H9 (cell line): ENCODE results near the gene TACC2. TPM values are rescaled to one million over a fixed set of nuclear protein-coding genes. Genes with fewer than 3 reads are reported as not detected.

ENCODE experiments used
- DNase-seq: peaks from one replicate; pipeline ENCODE4 v3.0.0-alpha.2; 2017
- H2AFZ ChIP-seq: one replicate; pipeline ENCODE4 v1.6.1; 2013; ENCODE audit warnings: mild to moderate bottlenecking, low read length, control low read depth, moderate library complexity
- H2AK5ac ChIP-seq: 2 replicates; pipeline ENCODE4 v1.6.1; 2013; ENCODE audit warnings: low read length, control low read depth, mixed read lengths; ENCODE audit not compliant: insufficient read length
- H2BK120ac ChIP-seq: one replicate; pipeline ENCODE4 v1.6.1; 2013; ENCODE audit warnings: low read depth, mild to moderate bottlenecking, low read length, control low read depth, inconsistent platforms; ENCODE audit not compliant: poor library complexity, severe bottlenecking
- H2BK12ac ChIP-seq: 2 replicates; pipeline ENCODE4 v1.6.1; 2013; ENCODE audit warnings: low read length, control low read depth, mixed read lengths, low read depth; ENCODE audit not compliant: insufficient read length
- H2BK15ac ChIP-seq: 2 replicates; pipeline ENCODE4 v1.6.1; 2013; ENCODE audit warnings: low read depth, low read length, control low read depth
- H2BK20ac ChIP-seq: one replicate; pipeline ENCODE4 v1.6.1; 2013; ENCODE audit warnings: low read depth, mild to moderate bottlenecking, low read length, control low read depth, inconsistent platforms; ENCODE audit not compliant: poor library complexity, severe bottlenecking
- H2BK5ac ChIP-seq: 2 replicates; pipeline ENCODE4 v1.6.1; 2013; ENCODE audit warnings: low read length, control low read depth, mixed read lengths; ENCODE audit not compliant: insufficient read length
- H3K14ac ChIP-seq: 2 replicates; pipeline ENCODE4 v1.6.1; 2013; ENCODE audit warnings: low read length, control low read depth; ENCODE audit not compliant: insufficient read depth
- H3K18ac ChIP-seq: 2 replicates; pipeline ENCODE4 v1.6.1; 2013; ENCODE audit warnings: low read depth, mild to moderate bottlenecking, mixed read lengths, low read length, control low read depth; ENCODE audit not compliant: insufficient read length
- H3K23ac ChIP-seq: 2 replicates; pipeline ENCODE4 v1.6.1; 2013; ENCODE audit warnings: low read length, control low read depth, mixed read lengths, low read depth; ENCODE audit not compliant: insufficient read length
- H3K23me2 ChIP-seq: 2 replicates; pipeline ENCODE4 v1.6.1; 2013; ENCODE audit warnings: low read depth, mild to moderate bottlenecking, mixed read lengths, low read length, control low read depth; ENCODE audit not compliant: insufficient read length, poor library complexity, severe bottlenecking
- H3K27ac ChIP-seq: 2 replicates; pipeline ENCODE4 v1.5.1; 2013; ENCODE audit warnings: low read length, control low read depth, mixed read lengths, low read depth; ENCODE audit not compliant: insufficient read length
- H3K27me3 ChIP-seq: 2 replicates; pipeline ENCODE4 v1.6.1; 2013; ENCODE audit warnings: low read length, control low read depth, inconsistent platforms; ENCODE audit not compliant: insufficient read depth
- H3K4ac ChIP-seq: 2 replicates; pipeline ENCODE4 v1.6.1; 2013; ENCODE audit warnings: low read depth, mild to moderate bottlenecking, control low read depth, inconsistent platforms, low read length, moderate library complexity
- H3K4me1 ChIP-seq: 2 replicates; pipeline ENCODE4 v1.6.1; 2013; ENCODE audit warnings: low read length, control low read depth, inconsistent platforms; ENCODE audit not compliant: insufficient read depth
- H3K4me2 ChIP-seq: 2 replicates; pipeline ENCODE4 v1.6.1; 2013; ENCODE audit warnings: low read length, control low read depth, mixed read lengths; ENCODE audit not compliant: insufficient read length, insufficient read depth
- H3K56ac ChIP-seq: 2 replicates; pipeline ENCODE4 v1.6.1; 2013; ENCODE audit warnings: low read depth, mild to moderate bottlenecking, mixed read lengths, low read length, control low read depth; ENCODE audit not compliant: insufficient read length
- H3K79me1 ChIP-seq: 2 replicates; pipeline ENCODE4 v1.6.1; 2013; ENCODE audit warnings: low read depth, mild to moderate bottlenecking, moderate library complexity, low read length, control low read depth, inconsistent platforms; ENCODE audit not compliant: insufficient read depth, poor library complexity, severe bottlenecking
- H3K79me2 ChIP-seq: 2 replicates; pipeline ENCODE4 v1.6.1; 2013; ENCODE audit warnings: low read length, control low read depth, inconsistent platforms; ENCODE audit not compliant: insufficient read depth
- H3K9ac ChIP-seq: 2 replicates; pipeline ENCODE4 v1.6.1; 2013; ENCODE audit warnings: low read length, control low read depth, mixed read lengths; ENCODE audit not compliant: insufficient read length; ENCODE audit errors: extremely low read depth
- H3K9me3 ChIP-seq: one replicate; pipeline ENCODE4 v1.6.1; 2013; ENCODE audit warnings: low read depth, low read length, inconsistent platforms; ENCODE audit not compliant: control insufficient read depth
- H3T11ph ChIP-seq: one replicate; pipeline ENCODE4 v1.6.1; 2013; ENCODE audit warnings: mild to moderate bottlenecking, low read length, control low read depth, inconsistent platforms
- H4K20me1 ChIP-seq: one replicate; pipeline ENCODE4 v1.6.1; 2013; ENCODE audit not compliant: control insufficient read depth, insufficient read length, insufficient read depth
- H4K5ac ChIP-seq: 2 replicates; pipeline ENCODE4 v1.6.1; 2013; ENCODE audit warnings: low read depth, mild to moderate bottlenecking, mixed read lengths, low read length, control low read depth; ENCODE audit not compliant: insufficient read length
- H4K8ac ChIP-seq: replicated peaks from 2 replicates; pipeline ENCODE4 v1.6.1; 2013; ENCODE audit warnings: low read length, control low read depth, mixed read lengths, low read depth; ENCODE audit not compliant: insufficient read length
- H4K91ac ChIP-seq: 2 replicates; pipeline ENCODE4 v1.6.1; 2013; ENCODE audit warnings: low read depth, mild to moderate bottlenecking, moderate library complexity, mixed read lengths, low read length, control low read depth; ENCODE audit not compliant: insufficient read length
- H3K27ac Mint-ChIP-seq, 3 experiments: 2 replicates in 2 of 3; 3 replicates in 1 of 3; pipeline ENCODE4 v1.8.0; 2020 to 2021; ENCODE audit warnings: mixed read lengths in 3 of 3, mild to moderate bottlenecking in 1 of 3, moderate library complexity in 1 of 3
- H3K27me3 Mint-ChIP-seq: 2 replicates; pipeline ENCODE4 v1.8.0; 2021; ENCODE audit warnings: low read depth, mild to moderate bottlenecking, moderate library complexity, mixed read lengths
- H3K36me3 Mint-ChIP-seq, 3 experiments: 2 replicates in 2 of 3; 3 replicates in 1 of 3; pipeline ENCODE4 v1.8.0; 2020 to 2021; ENCODE audit warnings: low read depth in 3 of 3, mixed read lengths in 3 of 3; ENCODE audit not compliant: insufficient read depth in 1 of 3
- H3K4me1 Mint-ChIP-seq, 2 experiments: 2 replicates each; pipeline ENCODE4 v1.8.0; 2020; ENCODE audit warnings: mixed read lengths in 2 of 2
- H3K4me3 Mint-ChIP-seq, 2 experiments: 2 replicates in 1 of 2; 3 replicates in 1 of 2; pipeline ENCODE4 v1.8.0; 2020 to 2021; ENCODE audit warnings: mild to moderate bottlenecking in 2 of 2, mixed read lengths in 2 of 2, moderate library complexity in 1 of 2
- H3K9me3 Mint-ChIP-seq, 2 experiments: 2 replicates in 1 of 2; 3 replicates in 1 of 2; pipeline ENCODE4 v1.8.0; 2020; ENCODE audit warnings: mild to moderate bottlenecking in 2 of 2, mixed read lengths in 2 of 2, moderate library complexity in 1 of 2
- CTCF ChIP-seq: fragments of 200-600 bp; sonication (generic); conservative IDR thresholded peaks from 3 replicates; pipeline ENCODE4 v1.8.0; 2021; ENCODE audit warnings: antibody characterized with exemption, mild to moderate bottlenecking
- WGBS: extraction: QIAGEN DNeasy Blood & Tissue Kit; methylation state at CpG from one replicate; pipeline ENCODE4 v1.1.7; 2013; ENCODE audit warnings: missing lambda C conversion rate, low lambda C conversion rate, mixed read lengths; ENCODE audit not compliant: insufficient read length; ENCODE audit errors: extremely low coverage; 5-methylcytosine and 5-hydroxymethylcytosine counted together
- total RNA-seq: library from RNA; stranded (reverse); gene quantifications from 2 replicates; pipeline ENCODE4 v1.2.1, GENCODE V29; 2021

Gene TACC2
- total RNA-seq, 1 experiment from 2014 or later = 58.1 TPM

GRCh38 chr10:122230222-122230621, 241.3 kb downstream of the TACC2 start:
- Histone ChIP-seq H3K4ac (no peak overlapping the region), H4K5ac (no peak overlapping the region), H2AK5ac (no peak overlapping the region), H3K9me3 (no peaks in the 10 kb centered on the region), H2BK15ac (no peak overlapping the region), H2BK120ac (no peak overlapping the region), H3K14ac (no peak overlapping the region), H3K9ac (no peak overlapping the region), H3K27me3 (no peaks in the 10 kb centered on the region), H3K4me2 (no peak overlapping the region), H4K91ac (no peak overlapping the region), H3T11ph (no peak overlapping the region), H3K27ac (no peak overlapping the region), H2BK5ac (no peak overlapping the region), H2BK12ac (no peak overlapping the region), H3K23ac (no peak overlapping the region), H4K8ac (no peak overlapping the region), H2AFZ (no peak overlapping the region), H3K79me1 (no peaks in the 10 kb centered on the region), H3K79me2 (no peaks in the 10 kb centered on the region), H3K4me1 (no peaks in the 10 kb centered on the region), H4K20me1 (no peaks in the 10 kb centered on the region), H3K23me2 (no peaks in the 10 kb centered on the region), H3K56ac (no peak overlapping the region), H2BK20ac (no peak overlapping the region), H3K18ac (no peak overlapping the region)
- H3K4me1 Mint-ChIP-seq = no peaks in the 10 kb centered on the region
- WGBS = no CpG with 5 or more reads among the region's 19 CpGs
- TF ChIP-seq CTCF = no peak
- no peak for DNase-seq
- H3K36me3 Mint-ChIP-seq = peaks cover 38 to 73% (median 63%) of the 10 kb centered on the region in 3 experiments
- H3K27me3 Mint-ChIP-seq = no peaks in the 10 kb centered on the region
- H3K9me3 Mint-ChIP-seq = no peaks in the 10 kb centered on the region
- no peak overlapping the region for H3K27ac Mint-ChIP-seq
- no peak overlapping the region for H3K4me3 Mint-ChIP-seq
